GM18526 (cell line): ENCODE data around the gene ATP9B.

Source experiments
- POLR2A ChIP-seq: IDR thresholded peaks from 3 replicates; pipeline ENCODE4 v1.6.1; 2011; ENCODE audit not compliant: insufficient read length; ENCODE audit errors: extremely low read depth

ATP9B gene

GRCh38 chr18:79411614-79412526 is 342.7 kb downstream of the ATP9B start:
- no peak for TF ChIP-seq POLR2A

DNA sequence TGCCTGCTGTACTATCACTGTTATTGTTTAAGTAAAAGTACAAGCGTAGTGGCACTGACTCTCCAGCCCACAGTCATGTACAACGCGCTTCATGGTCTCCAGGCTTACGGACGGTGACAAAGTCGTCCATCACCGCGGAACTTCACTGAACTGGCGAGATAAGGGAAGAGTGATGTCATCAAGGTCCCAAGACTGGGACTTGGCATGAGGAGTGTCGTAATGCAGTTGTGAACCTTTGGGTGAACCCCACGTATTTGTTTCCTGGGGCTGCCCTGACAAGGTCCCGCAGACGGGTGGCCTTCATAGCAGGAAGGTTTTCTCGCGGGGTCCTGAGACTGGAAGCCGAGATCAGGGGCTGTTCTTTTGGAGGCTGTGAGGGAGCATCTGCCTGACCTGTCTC is 343.8 kb downstream of the ATP9B start:
- TF ChIP-seq POLR2A, result no peak

DNA sequence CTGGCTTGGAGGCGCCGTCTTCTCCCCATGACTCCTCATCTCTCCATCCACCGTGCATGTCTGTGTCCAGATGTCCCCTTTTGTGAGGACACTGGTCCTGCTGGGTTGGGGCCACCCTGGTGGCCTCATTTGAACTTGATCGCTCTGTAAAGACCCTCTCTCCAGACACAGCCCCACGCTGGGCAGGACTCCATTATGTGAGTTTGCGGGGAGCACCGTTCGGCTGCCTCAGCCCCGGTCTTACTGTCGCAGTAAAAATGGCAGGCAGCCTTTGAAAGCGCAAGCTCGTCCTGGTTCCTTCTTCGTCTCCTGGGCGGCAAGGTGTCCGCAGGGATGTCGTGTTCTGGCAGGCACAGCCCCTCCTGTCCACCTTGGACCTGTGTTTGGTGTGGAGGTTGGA is 344.2 kb downstream of the ATP9B start:
- TF ChIP-seq POLR2A, result no peak

- TF ChIP-seq POLR2A, result no peak
Measured at GRCh38 chr18:79413901-79414300, 344.7 kb downstream of the ATP9B start.

- no peak for TF ChIP-seq POLR2A
Measured at GRCh38 chr18:79416022-79416676, 347.0 kb downstream of the ATP9B start.

DNA sequence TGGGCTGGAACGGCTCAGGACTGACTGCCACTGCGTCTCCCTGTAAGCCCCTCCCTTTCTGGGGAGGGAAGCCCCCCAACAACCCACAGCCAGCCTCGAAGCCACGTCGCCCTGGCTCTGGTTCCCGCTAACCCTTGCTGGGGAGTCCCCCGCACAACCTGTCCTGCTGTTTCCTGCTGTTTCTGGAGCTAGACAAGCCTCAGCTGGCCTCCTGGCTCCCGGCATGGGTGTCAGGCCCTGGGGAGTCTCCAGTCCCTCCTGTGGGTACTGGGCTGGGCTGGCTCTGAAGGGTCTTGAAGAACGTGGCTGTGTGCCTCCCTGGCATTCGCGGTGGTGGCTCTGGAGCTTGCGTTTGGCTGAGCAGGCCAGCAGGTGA is 347.5 kb downstream of the ATP9B start:
- TF ChIP-seq POLR2A, result no peak

- no peak for TF ChIP-seq POLR2A
Measured at GRCh38 chr18:79418236-79418635, 349.0 kb downstream of the ATP9B start.

DNA sequence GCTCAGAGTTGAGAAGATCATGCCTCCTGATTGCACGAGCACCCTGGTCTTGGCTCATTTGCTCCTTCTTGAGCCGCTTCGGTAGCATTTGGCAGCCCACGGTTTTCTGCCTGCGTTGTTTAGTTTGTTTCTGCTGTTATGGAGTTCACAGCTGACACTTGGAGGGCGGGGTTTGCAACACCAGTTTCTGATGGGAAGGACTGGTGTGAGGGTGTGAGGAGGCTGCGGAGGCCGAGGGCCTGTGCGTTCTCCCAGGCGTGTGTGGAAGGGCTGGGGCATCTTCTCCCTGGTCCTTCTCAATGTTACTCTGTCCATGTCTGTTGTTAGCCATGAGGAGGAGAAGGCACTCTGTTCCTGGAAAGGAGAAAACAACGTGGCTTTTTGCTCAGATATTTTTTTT is 349.4 kb downstream of the ATP9B start:
- TF ChIP-seq POLR2A, result no peak

- TF ChIP-seq POLR2A, result no peak
Measured at GRCh38 chr18:79420033-79420745, 351.0 kb downstream of the ATP9B start.

DNA sequence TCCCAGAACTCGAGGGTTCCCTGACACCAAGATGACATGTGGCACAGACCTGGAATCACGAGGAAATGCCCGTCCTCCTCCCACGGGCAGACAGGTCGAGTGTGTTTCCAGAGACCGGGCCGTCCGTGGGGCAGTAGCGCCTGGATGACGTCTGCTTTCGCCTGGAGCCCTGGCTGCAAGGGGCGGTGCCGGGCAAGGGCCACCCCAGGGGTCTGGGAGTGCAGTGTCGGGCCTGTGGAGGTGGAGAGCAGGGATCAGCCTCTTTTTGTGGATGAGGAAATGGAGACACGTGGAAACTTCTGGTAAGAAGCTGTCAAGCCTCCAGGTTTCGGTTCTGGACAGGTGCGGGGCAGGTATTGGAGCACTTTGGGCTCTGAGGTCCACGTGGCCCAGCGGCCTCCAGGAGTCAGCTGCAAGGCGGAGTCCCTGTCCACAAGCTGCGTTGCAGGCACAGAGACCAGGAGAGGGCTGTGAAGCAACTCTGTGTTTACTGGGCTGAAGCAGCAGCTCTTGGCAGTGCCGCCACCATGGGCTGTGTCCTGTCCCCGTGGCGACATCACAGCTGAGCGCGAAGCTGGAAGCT is 352.2 kb downstream of the ATP9B start:
- no peak for TF ChIP-seq POLR2A

DNA sequence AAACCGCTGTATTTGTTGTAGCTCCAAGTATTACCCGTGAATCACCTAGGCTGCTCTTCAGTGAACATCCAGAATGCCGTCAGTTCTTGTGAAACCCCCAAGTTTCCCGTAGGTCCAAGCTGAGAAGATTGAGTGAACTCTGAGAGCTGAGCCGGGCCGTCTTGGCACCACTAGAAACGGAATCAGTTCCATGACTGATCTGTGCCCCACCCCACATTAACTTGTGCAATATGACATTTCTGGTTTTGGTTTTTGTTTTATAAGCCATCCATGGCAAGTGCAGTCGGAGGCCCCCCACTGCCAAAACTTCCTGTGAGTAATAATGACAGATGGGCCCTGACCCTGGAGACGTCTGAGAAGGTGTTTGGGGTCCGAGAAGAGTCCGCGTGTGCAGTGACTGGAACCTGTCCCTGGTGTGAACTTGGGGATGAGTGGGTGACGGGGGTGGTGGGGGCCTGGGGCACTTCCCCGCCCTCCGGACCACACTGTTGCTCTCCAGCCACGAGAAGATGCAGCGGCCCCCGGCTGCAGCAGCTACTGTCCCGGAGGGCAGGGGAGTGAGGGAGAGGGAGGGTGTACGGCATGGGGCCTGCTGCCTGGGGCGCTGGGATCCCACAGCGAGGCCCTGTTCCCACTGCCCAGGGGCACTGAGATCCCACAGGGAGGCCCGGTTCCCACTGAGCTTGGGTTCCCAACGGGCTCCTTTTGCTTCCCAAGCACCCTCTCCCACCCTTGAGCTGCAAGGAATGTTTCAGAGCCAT is 353.0 kb downstream of the ATP9B start:
- no peak for TF ChIP-seq POLR2A

DNA sequence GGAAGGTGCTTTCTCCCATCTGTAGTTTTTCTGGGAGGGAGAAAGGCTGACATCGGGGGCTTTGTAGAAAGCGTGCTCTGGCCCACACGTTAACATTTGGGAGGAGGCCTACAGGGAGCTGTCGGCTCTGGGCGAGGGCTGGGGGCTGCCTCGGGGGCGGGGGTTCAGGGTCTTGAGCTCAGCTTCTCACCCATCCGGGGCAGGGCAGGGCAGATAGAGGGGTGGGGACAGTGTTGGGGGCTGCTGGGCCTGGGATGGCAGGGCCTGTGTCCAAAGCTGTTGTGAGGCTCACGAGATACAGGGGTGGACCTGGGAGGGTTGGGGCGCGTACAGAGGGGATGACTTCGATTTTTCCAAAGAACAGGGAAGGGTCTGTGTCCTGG is 353.6 kb downstream of the ATP9B start:
- no peak for TF ChIP-seq POLR2A

DNA sequence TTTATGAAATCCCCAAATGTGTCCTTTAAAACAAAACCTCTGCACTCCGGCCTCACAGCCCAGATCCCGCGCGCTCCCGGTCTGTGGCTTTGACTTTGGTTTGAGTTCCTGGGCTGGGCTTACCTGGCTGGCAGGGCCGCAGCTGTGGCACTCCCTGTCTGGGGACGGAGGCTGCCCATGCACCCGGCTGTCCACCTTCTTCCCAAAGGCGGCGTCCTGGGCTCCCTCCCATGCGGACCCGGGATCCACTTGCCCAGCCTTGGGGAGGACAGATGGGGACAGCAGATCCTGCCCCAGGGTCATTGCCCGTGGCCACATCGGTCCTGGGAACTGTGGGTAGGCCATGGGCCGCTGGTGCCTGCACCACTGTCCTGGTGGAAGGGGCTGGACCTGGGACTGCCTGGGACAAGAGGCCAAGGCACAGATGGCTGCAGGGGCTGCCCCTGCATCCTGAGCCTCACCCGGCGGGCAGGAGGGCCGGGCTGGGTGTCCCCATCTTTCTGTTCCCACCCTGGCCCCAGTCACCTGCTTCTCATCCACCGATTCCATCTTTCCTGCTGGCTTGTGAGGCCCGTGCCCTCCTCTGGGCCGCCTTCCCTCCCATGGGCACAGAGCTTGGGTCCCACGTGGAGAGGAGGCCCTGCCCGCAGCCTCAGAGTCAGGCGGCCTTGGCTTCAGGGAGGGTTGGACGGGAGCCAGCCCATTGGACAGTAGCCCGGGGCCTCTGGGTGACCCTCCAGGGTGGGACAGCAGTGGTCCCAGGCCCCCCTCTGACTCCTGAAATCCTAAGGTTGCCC is 354.2 kb downstream of the ATP9B start:
- no peak for TF ChIP-seq POLR2A

DNA sequence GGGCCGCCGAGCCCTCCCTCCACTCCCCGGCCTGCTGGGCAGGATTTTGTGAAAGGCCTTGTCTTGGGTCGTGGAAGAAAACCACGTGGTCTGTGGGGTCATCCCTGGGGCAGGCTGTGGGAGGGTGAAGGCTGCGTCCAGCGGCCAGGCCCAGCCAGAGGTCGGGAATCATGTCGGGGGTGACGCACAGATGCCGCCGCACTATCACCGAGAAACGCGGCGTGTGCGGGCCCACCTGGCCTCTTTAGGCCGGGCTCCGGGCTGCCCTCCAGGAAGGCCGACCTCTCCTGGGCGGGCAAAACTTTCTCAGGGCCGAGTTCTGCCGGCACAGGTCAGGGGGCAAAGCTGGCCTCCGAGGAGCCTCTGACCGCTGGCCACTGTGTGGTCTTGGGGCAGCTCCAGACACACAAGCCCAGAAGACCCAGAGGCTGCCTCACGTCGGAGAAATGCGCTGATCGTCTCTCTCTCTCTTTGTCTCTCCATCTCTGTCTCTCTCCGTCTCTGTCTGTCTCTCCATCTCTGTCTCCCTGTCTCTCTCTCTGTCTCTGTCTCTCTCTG is 354.9 kb downstream of the ATP9B start:
- no peak for TF ChIP-seq POLR2A
